ENCODE data around the gene GABRG3.
"Not testable (repeated sequence)": the region's sequence is repeated elsewhere in the genome, so short reads cannot be mapped to it uniquely, and the experiment has no call there.

GABRG3 gene

GRCh38 chr15:27358751-27359434 lies 387.9 kb downstream of the GABRG3 start:
- no peak for DNase-seq

- no peak for DNase-seq
Measured at GRCh38 chr15:27359586-27359985, 388.6 kb downstream of the GABRG3 start.

GRCh38 chr15:27360316-27360715 lies 389.3 kb downstream of the GABRG3 start:
- no peak for DNase-seq

GRCh38 chr15:27361438-27361837 lies 390.5 kb downstream of the GABRG3 start:
- no peak for DNase-seq

GRCh38 chr15:27365456-27365855 lies 394.5 kb downstream of the GABRG3 start:
- DNase-seq: no peak

GRCh38 chr15:27377391-27377790 lies 406.4 kb downstream of the GABRG3 start:
- not testable (repeated sequence) for DNase-seq

GRCh38 chr15:27382361-27383025 lies 411.5 kb downstream of the GABRG3 start:
- DNase-seq: no peak

- DNase-seq: no peak
Measured at GRCh38 chr15:27383726-27384125, 412.7 kb downstream of the GABRG3 start.

- DNase-seq: no peak
Measured at GRCh38 chr15:27392163-27392562, 421.2 kb downstream of the GABRG3 start.

GRCh38 chr15:27396521-27396920 lies 425.5 kb downstream of the GABRG3 start:
- no peak for DNase-seq

- DNase-seq: no peak
Measured at GRCh38 chr15:27396996-27397395, 426.0 kb downstream of the GABRG3 start.

- DNase-seq: no peak
Measured at GRCh38 chr15:27398631-27399161, 427.7 kb downstream of the GABRG3 start.

GRCh38 chr15:27399241-27399640 lies 428.3 kb downstream of the GABRG3 start:
- no peak for DNase-seq

- no peak for DNase-seq
Measured at GRCh38 chr15:27401471-27401870, 430.5 kb downstream of the GABRG3 start.

GRCh38 chr15:27408428-27408827 lies 437.4 kb downstream of the GABRG3 start:
- DNase-seq: no peak

- no peak for DNase-seq
Measured at GRCh38 chr15:27410996-27411605, 440.1 kb downstream of the GABRG3 start.

GRCh38 chr15:27412415-27412814 lies 441.4 kb downstream of the GABRG3 start:
- DNase-seq: no peak

GRCh38 chr15:27414168-27414870 lies 443.3 kb downstream of the GABRG3 start:
- no peak for DNase-seq

- DNase-seq: no peak
Measured at GRCh38 chr15:27418726-27419125, 447.7 kb downstream of the GABRG3 start.

- DNase-seq: no peak
Measured at GRCh38 chr15:27422997-27423396, 452.0 kb downstream of the GABRG3 start.

GRCh38 chr15:27426805-27427204 lies 455.8 kb downstream of the GABRG3 start:
- DNase-seq: no peak

- no peak for DNase-seq
Measured at GRCh38 chr15:27427276-27427675, 456.3 kb downstream of the GABRG3 start.

GRCh38 chr15:27428151-27428550 lies 457.2 kb downstream of the GABRG3 start:
- DNase-seq: no peak
